H1 (cell line): ENCODE data around the gene CD1B. TPM values are rescaled to one million over a fixed set of nuclear protein-coding genes. Genes with fewer than 3 reads are reported as not detected.
"Not testable (repeated sequence)": the region's sequence is repeated elsewhere in the genome, so short reads cannot be mapped to it uniquely, and the experiment has no call there.

Experiments
- CTCF ChIA-PET: fragments of 300-600 bp; sonication (Branson Sonifier 250); formaldehyde crosslinking; loops from one replicate; lab custom pipeline; 2021; ENCODE audit not compliant: partially characterized antibody; lab: Charles Lee
- POLR2A ChIA-PET: fragments of 300-600 bp; sonication (Branson Sonifier 250); formaldehyde crosslinking; loops from one replicate; lab custom pipeline; 2021; ENCODE audit warnings: inconsistent platforms; ENCODE audit not compliant: partially characterized antibody; lab: Charles Lee
- DNase-seq, 2 experiments: peaks; one replicate each; pipeline versions ENCODE4 v3.0.0 to v3.0.0-alpha.2; 2010 to 2022; ENCODE audit warnings: low spot score in 2 of 2, low read depth in 1 of 2, mixed read lengths in 1 of 2
- FAIRE-seq: peaks from 2 replicates; lab custom pipeline; 2011; peaks lifted over from hg19 to GRCh38; lab: Jason Lieb, UNC
- H2AFZ ChIP-seq: 2 replicates; pipeline ENCODE4 v1.8.1; 2012; ENCODE audit warnings: low read length, inconsistent platforms
- H2AK5ac ChIP-seq: 2 replicates; pipeline ENCODE4 v1.6.1; 2013; ENCODE audit warnings: low read depth, low read length
- H2BK120ac ChIP-seq: replicated peaks from 2 replicates; pipeline ENCODE3; 2013; ENCODE audit warnings: low read depth, low read length, inconsistent platforms
- H2BK12ac ChIP-seq: 2 replicates; pipeline ENCODE4 v1.6.1; 2013; ENCODE audit warnings: low read depth, low read length
- H2BK15ac ChIP-seq: 2 replicates; pipeline ENCODE4 v1.6.1; 2013; ENCODE audit warnings: low read length
- H2BK20ac ChIP-seq: 2 replicates; pipeline ENCODE4 v1.6.1; 2013; ENCODE audit warnings: low read length
- H2BK5ac ChIP-seq: 2 replicates; pipeline ENCODE4 v1.6.1; 2013; ENCODE audit warnings: low read depth, low read length
- H3K14ac ChIP-seq: 2 replicates; pipeline ENCODE4 v1.6.1; 2013; ENCODE audit warnings: inconsistent platforms; ENCODE audit not compliant: insufficient read length
- H3K18ac ChIP-seq: 2 replicates; pipeline ENCODE4 v1.6.1; 2013; ENCODE audit warnings: low read length; ENCODE audit errors: extremely low read depth
- H3K23ac ChIP-seq: 2 replicates; pipeline ENCODE4 v1.6.1; 2013; ENCODE audit warnings: inconsistent platforms; ENCODE audit not compliant: insufficient read length
- H3K23me2 ChIP-seq: 2 replicates; pipeline ENCODE4 v1.6.1; 2013; ENCODE audit warnings: low read depth, low read length
- H3K27ac ChIP-seq: 2 replicates; pipeline ENCODE4 v1.6.1; 2011; ENCODE audit warnings: low read depth, low read length, inconsistent platforms
- H3K27me3 ChIP-seq, 4 experiments: replicated peaks in 1 of 4; 1 replicate in 1 of 4; 2 replicates in 3 of 4; pipeline versions ENCODE4 v1.6.1 to v1.8.1; 2011 to 2013; ENCODE audit warnings: low read length in 3 of 4, mild to moderate bottlenecking in 3 of 4, inconsistent platforms in 2 of 4, mixed read lengths in 2 of 4, moderate library complexity in 1 of 4; ENCODE audit not compliant: control insufficient read depth in 3 of 4, insufficient read depth in 3 of 4; ENCODE audit errors: extremely low read depth in 1 of 4
- H3K36me3 ChIP-seq, 4 experiments: 2 replicates each; pipeline versions ENCODE4 v1.6.1 to v1.8.1; 2011 to 2013; ENCODE audit warnings: mild to moderate bottlenecking in 4 of 4, low read length in 3 of 4, moderate library complexity in 2 of 4, control low read depth in 1 of 4, inconsistent platforms in 1 of 4; ENCODE audit not compliant: insufficient read depth in 4 of 4, control insufficient read depth in 2 of 4
- H3K4ac ChIP-seq: replicated peaks from 2 replicates; pipeline ENCODE3; 2013; ENCODE audit warnings: low read length, low read depth, mixed read lengths, inconsistent platforms; ENCODE audit not compliant: insufficient read length
- H3K4me1 ChIP-seq, 4 experiments: replicated peaks in 1 of 4; 1 replicate in 1 of 4; 2 replicates in 3 of 4; pipeline versions ENCODE4 v1.6.1 to v1.8.1; 2011 to 2013; ENCODE audit warnings: low read length in 3 of 4, inconsistent platforms in 2 of 4, mixed read lengths in 1 of 4; ENCODE audit not compliant: insufficient read depth in 4 of 4, control insufficient read depth in 3 of 4
- H3K4me2 ChIP-seq, 2 experiments: 2 replicates each; pipeline versions ENCODE4 v1.6.1 to v1.8.1; 2011 to 2013; ENCODE audit warnings: low read depth in 2 of 2, low read length in 2 of 2, control low read depth in 1 of 2, inconsistent platforms in 1 of 2, mild to moderate bottlenecking in 1 of 2; ENCODE audit not compliant: insufficient read depth in 1 of 2
- H3K4me3 ChIP-seq, 4 experiments: fragments of 200-600, 300-600 bp in 1 of 4; sonication (generic), shearing (Covaris generic), sonication (Bioruptor Twin) in 1 of 4; 2 replicates each; pipeline versions ENCODE4 v1.5.1 to v1.8.1; 2011 to 2016; ENCODE audit warnings: low read length in 4 of 4, low read depth in 3 of 4, control low read depth in 2 of 4, inconsistent platforms in 2 of 4, mild to moderate bottlenecking in 2 of 4, mixed read lengths in 1 of 4, moderate library complexity in 1 of 4; ENCODE audit not compliant: insufficient read depth in 2 of 4; ENCODE audit errors: extremely low read depth in 1 of 4
- H3K56ac ChIP-seq: replicated peaks from 2 replicates; pipeline ENCODE3; 2013; ENCODE audit warnings: low read depth, mild to moderate bottlenecking, mixed read lengths, low read length, inconsistent platforms; ENCODE audit not compliant: insufficient read length
- H3K79me1 ChIP-seq: 2 replicates; pipeline ENCODE4 v1.6.1; 2013; ENCODE audit warnings: low read depth, low read length, control low read depth
- H3K79me2 ChIP-seq, 2 experiments: 2 replicates each; pipeline versions ENCODE4 v1.6.1 to v1.8.1; 2012 to 2013; ENCODE audit warnings: low read length in 2 of 2, mild to moderate bottlenecking in 2 of 2, inconsistent platforms in 1 of 2; ENCODE audit not compliant: insufficient read depth in 2 of 2, control insufficient read depth in 1 of 2
- H3K9ac ChIP-seq, 4 experiments: replicated peaks in 1 of 4; 1 replicate in 1 of 4; 2 replicates in 3 of 4; pipeline versions ENCODE4 v1.6.1 to v1.8.1; 2011 to 2013; ENCODE audit warnings: low read depth in 3 of 4, low read length in 3 of 4, control low read depth in 2 of 4, mild to moderate bottlenecking in 2 of 4, moderate library complexity in 2 of 4, inconsistent platforms in 1 of 4; ENCODE audit errors: extremely low read depth in 1 of 4
- H3K9me3 ChIP-seq, 2 experiments: 2 replicates each; pipeline versions ENCODE4 v1.6.1 to v1.8.1; 2012 to 2013; ENCODE audit warnings: mild to moderate bottlenecking in 2 of 2, moderate library complexity in 2 of 2, control low read depth in 1 of 2, inconsistent platforms in 1 of 2, low read depth in 1 of 2, low read length in 1 of 2, mixed read lengths in 1 of 2; ENCODE audit not compliant: insufficient read depth in 2 of 2
- H4K20me1 ChIP-seq, 2 experiments: replicated peaks in 1 of 2; 2 replicates each; pipeline versions ENCODE3 to v1.8.1; 2011 to 2013; ENCODE audit warnings: inconsistent platforms in 2 of 2, low read length in 2 of 2, mild to moderate bottlenecking in 1 of 2; ENCODE audit not compliant: insufficient read depth in 2 of 2, control insufficient read depth in 1 of 2
- H4K5ac ChIP-seq: 2 replicates; pipeline ENCODE4 v1.6.1; 2013; ENCODE audit warnings: low read length, low read depth, mixed read lengths, inconsistent platforms; ENCODE audit not compliant: insufficient read length
- H4K8ac ChIP-seq: 2 replicates; pipeline ENCODE4 v1.8.0; 2013; ENCODE audit warnings: mild to moderate bottlenecking, moderate library complexity, low read length, inconsistent platforms; ENCODE audit not compliant: insufficient read depth; ENCODE audit errors: extremely low read depth
- H4K91ac ChIP-seq: replicated peaks from 2 replicates; pipeline ENCODE3; 2013; ENCODE audit warnings: low read length, mixed read lengths, inconsistent platforms; ENCODE audit not compliant: insufficient read length
- ASH2L ChIP-seq: fragments of 200-600, 300-600 bp; sonication (generic); IDR thresholded peaks from one replicate; pipeline ENCODE4 v1.7.1; 2017; ENCODE audit warnings: low read length
- CBX5 ChIP-seq: fragments of 300-800, 300-1000 bp; sonication (generic); IDR thresholded peaks from 2 replicates; pipeline ENCODE4 v1.7.1; 2016; ENCODE audit warnings: antibody characterized with exemption, low read length, low read depth
- CBX8 ChIP-seq: fragments of 300-800, 300-1000 bp; sonication (generic); IDR thresholded peaks from 2 replicates; pipeline ENCODE4 v1.7.1; 2016; ENCODE audit warnings: low read depth, low read length, borderline replicate concordance
- EZH2 ChIP-seq: fragments of 200-600 bp; sonication (generic); IDR thresholded peaks from 2 replicates; pipeline ENCODE4 v1.7.1; 2012; ENCODE audit warnings: low read depth, mild to moderate bottlenecking, moderate library complexity, low read length, inconsistent platforms; ENCODE audit not compliant: severe bottlenecking
- KDM1A ChIP-seq: fragments of 200-600, 300-600 bp; sonication (generic); IDR thresholded peaks from 2 replicates; pipeline ENCODE4 v1.7.1; 2016; ENCODE audit warnings: mild to moderate bottlenecking, low read length, borderline replicate concordance
- TEAD4 ChIP-seq: IDR thresholded peaks from 2 replicates; pipeline ENCODE4 v1.6.1; 2012; ENCODE audit warnings: low read depth, low read length, inconsistent platforms, mixed read lengths
- USF2 ChIP-seq: IDR thresholded peaks from 2 replicates; pipeline ENCODE4 v1.6.1; 2011; ENCODE audit warnings: low read length, improper control_type of control experiment
- ZNF274 ChIP-seq: IDR thresholded peaks from 2 replicates; pipeline ENCODE4 v1.7.0; 2012; ENCODE audit warnings: low read length, borderline replicate concordance; ENCODE audit errors: extremely low read depth
- WGBS, 2 experiments: shearing (Covaris generic) in 1 of 2; methylation state at CpG; one replicate each; pipeline versions ENCODE4 v1.1.6 to v1.1.7; 2013 to 2015; ENCODE audit warnings: low lambda C conversion rate in 2 of 2, mixed read lengths in 2 of 2, inconsistent platforms in 1 of 2, low coverage in 1 of 2, missing lambda C conversion rate in 1 of 2; ENCODE audit not compliant: insufficient replicate concordance in 2 of 2, insufficient coverage in 1 of 2, insufficient read length in 1 of 2; ENCODE audit errors: extremely low coverage in 1 of 2, missing lambda C conversion rate in 1 of 2; 5-methylcytosine and 5-hydroxymethylcytosine counted together
- polyA plus RNA-seq, 7 experiments: library from polyadenylated mRNA; depleted of rRNA in 3 of 7; stranded (reverse) in 5 of 7; unstranded in 2 of 7; fragments of >200 nt in 5 of 7; fragments of 200-250 nt in 2 of 7; gene quantifications; 1 replicate in 5 of 7; 2 replicates in 1 of 7; 4 replicates in 1 of 7; pipeline versions ENCODE4 v1.2.1 to v1.2.3, GENCODE V29; 2011 to 2013; ENCODE audit warnings: missing spikeins in 2 of 7, mixed read lengths in 2 of 7
- total RNA-seq: library from RNA; stranded (reverse); fragmentation: NEBNext Ultra II Directional; extraction: Animal tissue kit (Norgen Biotek cat#: 25700); gene quantifications from 2 replicates; pipeline ENCODE4 v1.2.1, GENCODE V29; 2021

The CD1B gene
- total and polyA plus RNA-seq, 2 of the 8 experiments (the other 6 are each of a cell fraction or from before 2014, with no cell fraction given) = not detected

- TF ChIP-seq CBX5 = no peak
- no peak for TF ChIP-seq ASH2L
- no peak for TF ChIP-seq CBX8
- TF ChIP-seq USF2 = no peak
- TF ChIP-seq TEAD4 = no peak
- TF ChIP-seq ZNF274 = no peak
- no peak for TF ChIP-seq KDM1A
- no peak for TF ChIP-seq EZH2
Measured at GRCh38 chr1:158353303-158354075, 22.2 kb upstream of the CD1B start, which contains the start of gene CD1E (continued).

- H3K79me2 ChIP-seq, H2AK5ac ChIP-seq, H2BK12ac ChIP-seq, H3K27me3 ChIP-seq, H3K36me3 ChIP-seq, H3K18ac ChIP-seq, H2BK15ac ChIP-seq, H2BK120ac ChIP-seq, H2BK20ac ChIP-seq, H3K9me3 ChIP-seq, H2AFZ ChIP-seq, H3K4me1 ChIP-seq, H3K56ac ChIP-seq, H3K14ac ChIP-seq, H3K4ac ChIP-seq, H3K79me1 ChIP-seq, H3K23me2 ChIP-seq, FAIRE-seq, H3K4me2 ChIP-seq, H4K8ac ChIP-seq, H3K9ac ChIP-seq, H2BK5ac ChIP-seq, POLR2A ChIA-PET, H4K5ac ChIP-seq, H3K23ac ChIP-seq, DNase-seq, H4K20me1 ChIP-seq, H3K4me3 ChIP-seq, H4K91ac ChIP-seq, H3K27ac ChIP-seq: not testable (repeated sequence)
- CTCF ChIA-PET = interaction anchor here (1.5 kb wide), 1 partner anchor 10 kb away, joined by 4 read pairs; no protein-coding TSS in a partner anchor
- 98% methylated on average over 24 of the region's 24 CpGs; no CpG with 5 or more reads in 1 of the 2 experiments for WGBS, 2 experiments
Measured at GRCh38 chr1:158348946-158349345, 17.6 kb upstream of the CD1B start.
